ENCODE results near the gene KLHL29. TPM values are rescaled to one million over a fixed set of nuclear protein-coding genes. Genes with fewer than 3 reads are reported as not detected.

The KLHL29 gene
- total and polyA plus RNA-seq, 2 experiments from 2014 or later, result 1.5 to 6.5 TPM

- Histone ChIP-seq H3K9me2 (ENCODE audit: insufficient read depth) (no peaks in the 10 kb centered on the region), H3F3A (replicated peaks; ENCODE audit: low read depth) (no peaks in the 10 kb centered on the region), H3K27me3 (ENCODE audit: insufficient read depth) (no peaks in the 10 kb centered on the region), H3K27ac (ENCODE audit: low read depth) (no peak overlapping the region), H3K4me2 (no peak overlapping the region), H3K79me2 (replicated peaks; ENCODE audit: insufficient read depth) (no peaks in the 10 kb centered on the region), H3K4me1 (ENCODE audit: insufficient read depth) (no peaks in the 10 kb centered on the region), H3K4me3 (no peak overlapping the region), H2AFZ (no peak overlapping the region), H4K20me1 (replicated peaks; ENCODE audit: insufficient read depth) (no peaks in the 10 kb centered on the region), H3K36me3 (ENCODE audit: insufficient read depth) (no peaks in the 10 kb centered on the region)
- Mint-ChIP-seq H3K36me3 (ENCODE audit: low read depth) (peaks cover 5% of the 10 kb centered on the region; the same call in 1 of the 3 replicates), H3K27ac (no peak overlapping the region), H3K27me3 (ENCODE audit: insufficient read depth, low read depth, poor library complexity) (peaks cover 4% of the 10 kb centered on the region), H3K4me3 (no peak overlapping the region), H3K9me3 (peaks cover 6% of the 10 kb centered on the region), H3K4me1 (peaks cover 13% of the 10 kb centered on the region)
- ATAC-seq (no peak), DNase-seq (ENCODE audit: low spot score) (no peak)
- TF ChIP-seq ETS1 (IDR thresholded peaks at IDR 0.05) (no peak), NANOG (IDR thresholded peaks at IDR 0.05; ENCODE audit: borderline replicate concordance) (no peak), CTCF (conservative IDR thresholded peaks at IDR 0.05; ENCODE audit: low read depth in 2 of 2) (no peak), ZNF462 (CRISPR knock-in tag; IDR thresholded peaks at IDR 0.05) (no peak), ZNF331 (CRISPR knock-in tag; IDR thresholded peaks at IDR 0.05; ENCODE audit: low read depth) (no peak), ZNF114 (CRISPR knock-in tag; IDR thresholded peaks at IDR 0.05) (no peak), POLR2AphosphoS5 (IDR thresholded peaks at IDR 0.05; ENCODE audit: low read depth) (no peak), REST (IDR thresholded peaks at IDR 0.05; ENCODE audit: unreplicated experiment) (no peak), STAT1 (IDR thresholded peaks at IDR 0.05; ENCODE audit: unreplicated experiment) (no peak), CREB1 (CRISPR knock-in tag; IDR thresholded peaks at IDR 0.05; ENCODE audit: low read depth) (no peak), EZH2phosphoT487 (IDR thresholded peaks at IDR 0.05; ENCODE audit: unreplicated experiment) (no peak), EZH2 (IDR thresholded peaks at IDR 0.05; ENCODE audit: low read depth, unreplicated experiment) (no peak), JUNB (IDR thresholded peaks at IDR 0.05; ENCODE audit: unreplicated experiment) (no peak)
Measured at GRCh38 chr2:23675506-23675905, 290.5 kb downstream of the KLHL29 start.
